Sigmoid colon (tissue), 3 donors: ENCODE data around the gene CHST2.

Experiments used
- CTCF ChIP-seq, 4 experiments: fragments of 450-650 bp in 3 of 4; fragments of 200-600 bp in 1 of 4; IDR thresholded peaks; one replicate each; pipeline ENCODE4 v1.5.1; 2016 to 2019; ENCODE audit warnings: antibody characterized with exemption in 4 of 4, mild to moderate bottlenecking in 3 of 4, moderate library complexity in 2 of 4
- POLR2A ChIP-seq, 2 donors: fragments of 450-650 bp; IDR thresholded peaks; one replicate each; pipeline ENCODE4 v1.6.1; 2016; ENCODE audit warnings: antibody characterized with exemption in 2 of 2, mild to moderate bottlenecking in 2 of 2, moderate library complexity in 2 of 2

DNA sequence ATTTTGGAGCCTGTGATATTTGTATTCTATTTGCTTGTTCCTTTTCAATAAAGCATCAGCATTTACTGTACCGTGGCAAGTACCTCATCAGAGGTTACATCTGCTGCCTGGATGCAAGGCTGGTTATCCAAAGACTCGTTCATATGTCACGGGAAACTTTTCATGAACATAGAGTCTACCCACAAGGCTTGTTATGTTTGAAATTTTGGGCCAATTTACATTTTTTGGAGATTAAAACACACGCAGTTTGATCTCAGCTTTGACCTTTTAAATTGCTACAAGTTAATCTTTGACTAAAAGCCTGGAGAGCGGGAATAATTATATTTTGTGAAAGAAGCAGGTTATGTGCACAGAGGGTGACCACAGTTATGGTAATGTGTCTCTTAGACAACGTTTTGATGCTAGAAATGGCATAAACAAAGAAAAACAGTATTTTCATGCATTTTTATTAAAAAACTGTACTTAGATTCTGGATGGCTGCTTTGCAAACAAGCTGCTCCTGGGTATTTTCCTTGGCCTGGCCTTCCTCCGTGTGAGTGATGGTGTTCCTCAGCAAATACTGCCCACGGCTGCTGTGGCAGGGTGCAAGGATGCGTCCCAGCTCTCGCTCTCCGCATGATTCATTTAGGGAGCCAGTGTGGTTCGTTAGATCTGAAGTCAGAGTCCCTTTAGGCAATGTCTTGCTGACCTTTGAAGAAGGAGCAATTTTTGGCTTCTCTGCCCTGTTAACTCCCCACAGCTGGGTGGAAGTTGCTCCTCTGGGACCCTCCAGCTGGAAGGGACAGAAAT is 27.1 kb downstream of the CHST2 start:
- TF ChIP-seq POLR2A (IDR thresholded peaks at IDR 0.05) (no peak), CTCF (IDR thresholded peaks at IDR 0.05) (no peak)
